Natural killer cell (primary cell): Measurements from ENCODE around the gene NCK1. TPM values are rescaled to one million over a fixed set of nuclear protein-coding genes. Genes with fewer than 3 reads are reported as not detected.

Experiments
- ATAC-seq, 3 donors: fragments of 150-1000 bp in 2 of 3; fragments of 200-7000 bp in 1 of 3; cut with Tn5 transposase; 1 replicate in 1 of 3; 2 replicates in 2 of 3; pipeline ENCODE4 v1.10.0; 2021; ENCODE audit warnings: mild to moderate bottlenecking in 2 of 3, moderate library complexity in 2 of 3
- DNase-seq, 2 donors: peaks; one replicate each; pipeline versions ENCODE4 v3.0.0 to v3.0.0-alpha.2; 2013 to 2021; ENCODE audit warnings: mixed read lengths in 1 of 2
- H3K27ac ChIP-seq: one replicate; pipeline ENCODE4 v1.5.1; 2013; ENCODE audit warnings: mild to moderate bottlenecking, low read length
- H3K27me3 ChIP-seq: one replicate; pipeline ENCODE4 v1.6.1; 2013; ENCODE audit warnings: low read length; ENCODE audit not compliant: control insufficient read depth, insufficient read depth
- H3K36me3 ChIP-seq: one replicate; pipeline ENCODE4 v1.6.1; 2013; ENCODE audit warnings: low read length; ENCODE audit not compliant: control insufficient read depth, insufficient read depth
- H3K4me1 ChIP-seq: one replicate; pipeline ENCODE4 v1.6.1; 2013; ENCODE audit warnings: low read length; ENCODE audit not compliant: control insufficient read depth, insufficient read depth
- H3K4me3 ChIP-seq: one replicate; pipeline ENCODE4 v1.5.1; 2013; ENCODE audit warnings: low read length
- H3K9me3 ChIP-seq: one replicate; pipeline ENCODE4 v1.6.1; 2013; ENCODE audit warnings: low read length; ENCODE audit not compliant: control insufficient read depth, insufficient read depth
- H3K27ac Mint-ChIP-seq, 2 donors: one replicate each; pipeline ENCODE4 v1.8.0; 2022; ENCODE audit warnings: mild to moderate bottlenecking in 2 of 2, mixed read lengths in 2 of 2, moderate library complexity in 1 of 2
- H3K27me3 Mint-ChIP-seq, 2 donors: one replicate each; pipeline ENCODE4 v1.8.0; 2022; ENCODE audit warnings: low read depth in 2 of 2, mixed read lengths in 2 of 2
- H3K36me3 Mint-ChIP-seq: one replicate; pipeline ENCODE4 v1.8.0; 2022; ENCODE audit warnings: mixed read lengths
- H3K4me1 Mint-ChIP-seq, 2 donors: one replicate each; pipeline ENCODE4 v1.8.0; 2022; ENCODE audit warnings: mixed read lengths in 2 of 2
- H3K4me3 Mint-ChIP-seq: one replicate; pipeline ENCODE4 v1.8.0; 2022; ENCODE audit warnings: mild to moderate bottlenecking, moderate library complexity, mixed read lengths
- H3K9me3 Mint-ChIP-seq, 2 donors: one replicate each; pipeline ENCODE4 v1.8.0; 2022; ENCODE audit warnings: mixed read lengths in 2 of 2
- WGBS: methylation state at CpG from one replicate; pipeline ENCODE4 v1.1.7; 2013; ENCODE audit warnings: missing lambda C conversion rate; ENCODE audit not compliant: insufficient coverage; 5-methylcytosine and 5-hydroxymethylcytosine counted together
- intact Hi-C: fragments of 100-400 bp; cut with micrococcal nuclease; formaldehyde crosslinking; loops from one replicate; pipeline ENCODE4 v1.14.2; 2022
- total RNA-seq, 4 donors: library from RNA; stranded (reverse); fragments of 120-200 nt in 1 of 4; gene quantifications; one replicate each; pipeline versions ENCODE4 v1.2.3 to v1.2.4, GENCODE V29; 2013 to 2022
- TF ChIP-seq, protein P1 (sequence below): fragments of 200-600 bp; IDR thresholded peaks from one replicate; pipeline ENCODE4 v1.8.0; 2022; ENCODE audit warnings: antibody characterized with exemption

Gene NCK1
- total RNA-seq, 3 donors from 2014 or later (not counting 1 experiment from before 2014, with no cell fraction given), result 61.2 to 77.9 (median 69.5) TPM

DNA sequence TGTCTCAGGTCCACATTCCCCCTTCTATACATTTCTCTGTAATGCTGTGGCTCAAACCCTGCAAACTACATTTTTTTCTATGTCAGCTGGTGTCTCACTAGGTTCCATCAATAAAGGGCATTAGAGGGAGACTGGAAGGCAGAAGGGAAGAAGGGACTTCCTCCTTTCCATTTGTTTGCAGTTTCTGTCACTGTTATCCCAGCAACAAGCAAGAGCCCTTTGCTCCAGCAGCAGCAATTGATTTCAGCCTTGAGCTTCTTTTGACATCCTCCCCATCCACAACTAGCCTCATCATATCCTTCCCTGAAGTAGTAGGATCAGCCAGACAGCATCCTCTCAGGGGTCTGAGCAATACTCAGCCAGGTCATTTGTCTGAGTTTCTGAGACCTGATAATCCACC is 5.3 kb upstream of the NCK1 start:
- no peaks in the 10 kb centered on the region for H3K27me3 Mint-ChIP-seq
- Histone ChIP-seq H3K27ac (no peak overlapping the region), H3K4me1 (peaks cover 9% of the 10 kb centered on the region), H3K36me3 (no peaks in the 10 kb centered on the region), H3K9me3 (no peaks in the 10 kb centered on the region), H3K4me3 (no peak overlapping the region), H3K27me3 (no peaks in the 10 kb centered on the region)
- intact Hi-C loops, result no loop called here
- TF ChIP-seq, protein P1, sequence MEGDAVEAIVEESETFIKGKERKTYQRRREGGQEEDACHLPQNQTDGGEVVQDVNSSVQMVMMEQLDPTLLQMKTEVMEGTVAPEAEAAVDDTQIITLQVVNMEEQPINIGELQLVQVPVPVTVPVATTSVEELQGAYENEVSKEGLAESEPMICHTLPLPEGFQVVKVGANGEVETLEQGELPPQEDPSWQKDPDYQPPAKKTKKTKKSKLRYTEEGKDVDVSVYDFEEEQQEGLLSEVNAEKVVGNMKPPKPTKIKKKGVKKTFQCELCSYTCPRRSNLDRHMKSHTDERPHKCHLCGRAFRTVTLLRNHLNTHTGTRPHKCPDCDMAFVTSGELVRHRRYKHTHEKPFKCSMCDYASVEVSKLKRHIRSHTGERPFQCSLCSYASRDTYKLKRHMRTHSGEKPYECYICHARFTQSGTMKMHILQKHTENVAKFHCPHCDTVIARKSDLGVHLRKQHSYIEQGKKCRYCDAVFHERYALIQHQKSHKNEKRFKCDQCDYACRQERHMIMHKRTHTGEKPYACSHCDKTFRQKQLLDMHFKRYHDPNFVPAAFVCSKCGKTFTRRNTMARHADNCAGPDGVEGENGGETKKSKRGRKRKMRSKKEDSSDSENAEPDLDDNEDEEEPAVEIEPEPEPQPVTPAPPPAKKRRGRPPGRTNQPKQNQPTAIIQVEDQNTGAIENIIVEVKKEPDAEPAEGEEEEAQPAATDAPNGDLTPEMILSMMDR, result no peak
- H3K4me1 Mint-ChIP-seq, result peaks cover 37 to 46% of the 10 kb centered on the region in 2 donors
- H3K9me3 Mint-ChIP-seq, result no peaks in the 10 kb centered on the region
- no peak overlapping the region for H3K4me3 Mint-ChIP-seq
- H3K36me3 Mint-ChIP-seq, result peaks cover 5% of the 10 kb centered on the region
- no peak for ATAC-seq
- DNase-seq, result no peak
- H3K27ac Mint-ChIP-seq, result peak overlapping the region; percentile 30 to 58

DNA sequence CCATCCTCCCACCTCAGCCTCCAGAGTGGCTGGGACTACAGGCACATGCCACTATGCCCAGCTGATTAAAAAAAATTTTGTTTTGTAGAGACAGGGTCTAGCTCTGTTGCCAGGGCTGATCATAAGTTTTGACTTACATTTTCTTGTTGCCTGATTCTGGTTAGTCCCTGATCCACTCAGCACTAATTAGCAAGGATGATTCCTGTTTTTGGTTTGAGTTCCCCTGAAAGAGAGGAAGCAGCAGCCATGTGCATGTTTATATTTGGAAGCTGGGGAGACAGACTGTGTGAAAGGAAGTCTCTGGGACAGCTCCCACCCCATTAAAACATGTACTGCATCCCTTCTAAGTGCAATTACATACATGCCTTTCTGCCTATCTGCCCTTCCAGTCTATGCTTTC is 3.6 kb upstream of the NCK1 start:
- Histone ChIP-seq H3K4me1 (peaks cover 13% of the 10 kb centered on the region), H3K27me3 (no peaks in the 10 kb centered on the region), H3K4me3 (no peak overlapping the region), H3K9me3 (no peaks in the 10 kb centered on the region), H3K36me3 (no peaks in the 10 kb centered on the region), H3K27ac (no peak overlapping the region)
- no peaks in the 10 kb centered on the region for H3K9me3 Mint-ChIP-seq
- peaks cover 5% of the 10 kb centered on the region for H3K36me3 Mint-ChIP-seq
- TF ChIP-seq, protein P1, result no peak
- H3K4me3 Mint-ChIP-seq, result peak overlapping the region; percentile 22
- DNase-seq (no peak), ATAC-seq (no peak)
- H3K27ac Mint-ChIP-seq, result no peak overlapping the region
- no peaks in the 10 kb centered on the region for H3K27me3 Mint-ChIP-seq
- intact Hi-C loops, result no loop called here
- peaks cover 45 to 48% of the 10 kb centered on the region in 2 donors for H3K4me1 Mint-ChIP-seq

DNA sequence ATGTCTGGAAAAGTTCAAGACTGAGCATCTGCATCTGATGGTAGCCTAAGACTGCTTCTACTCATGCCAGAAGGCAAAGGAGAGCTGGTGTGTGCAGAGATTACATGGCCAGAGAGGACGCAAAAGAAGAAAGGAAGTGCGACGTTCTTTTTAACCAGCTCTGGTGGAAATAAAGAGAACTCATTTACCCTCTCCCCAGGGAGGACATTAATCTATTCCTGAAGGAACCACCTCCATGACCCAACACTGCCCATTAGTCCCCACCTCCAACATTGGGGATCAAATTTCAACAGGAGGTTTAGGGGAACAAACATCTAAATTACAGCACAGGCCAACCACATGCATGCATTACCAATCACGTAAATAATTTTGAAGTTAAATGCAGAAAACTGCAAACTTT is 1.5 kb upstream of the NCK1 start:
- peak in 1 of 2 donors; percentile 10 for DNase-seq
- Histone ChIP-seq H3K27me3 (no peaks in the 10 kb centered on the region), H3K4me1 (peaks cover 17% of the 10 kb centered on the region), H3K9me3 (no peaks in the 10 kb centered on the region), H3K36me3 (no peaks in the 10 kb centered on the region), H3K27ac (peak overlapping the region; percentile 97), H3K4me3 (peak overlapping the region; percentile 57)
- peak overlapping the region; percentile 98 to 99 for H3K27ac Mint-ChIP-seq
- peak overlapping the region; percentile 98 for H3K4me3 Mint-ChIP-seq
- 70% methylated on average over 2 of the region's 4 CpGs for WGBS
- H3K9me3 Mint-ChIP-seq, result no peaks in the 10 kb centered on the region
- H3K36me3 Mint-ChIP-seq, result peaks cover 5% of the 10 kb centered on the region
- peaks cover 45 to 48% of the 10 kb centered on the region in 2 donors for H3K4me1 Mint-ChIP-seq
- no peak for ATAC-seq
- TF ChIP-seq, protein P1, result no peak
- intact Hi-C loops, result loop anchor here (5.0 kb wide), 1 partner anchor 77 kb away; no protein-coding TSS in a partner anchor
- no peaks in the 10 kb centered on the region for H3K27me3 Mint-ChIP-seq
